CD4-positive, alpha-beta T cell (primary cell): Measurements from ENCODE around the gene DDX3X. TPM values are rescaled to one million over a fixed set of nuclear protein-coding genes. Genes with fewer than 3 reads are reported as not detected.

Source experiments
- ATAC-seq: fragments of 200-7000 bp; cut with Tn5 transposase; one replicate; pipeline ENCODE4 v1.10.0; 2022; ENCODE audit warnings: mild to moderate bottlenecking; ENCODE audit not compliant: poor library complexity
- CTCF ChIA-PET: fragments of 350-600 bp; sonication (Branson Sonifier 250); formaldehyde crosslinking; loops from one replicate; lab custom pipeline; 2021; ENCODE audit warnings: antibody characterized with exemption, inconsistent platforms; lab: Charles Lee
- POLR2A ChIA-PET: fragments of 350-600 bp; sonication (Branson Sonifier 250); formaldehyde crosslinking; loops from one replicate; lab custom pipeline; 2021; ENCODE audit warnings: antibody characterized with exemption, inconsistent platforms; lab: Charles Lee
- DNase-seq, 14 experiments: peaks; one replicate each; pipeline ENCODE4 v3.0.0-alpha.2; 2013 to 2020; ENCODE audit warnings: mixed read lengths in 2 of 14
- H3K27ac ChIP-seq, 2 donors: one replicate each; pipeline versions ENCODE4 v1.5.1 to v1.7.0; 2013; ENCODE audit warnings: low read length in 2 of 2, low read depth in 1 of 2, mild to moderate bottlenecking in 1 of 2
- H3K27me3 ChIP-seq, 2 experiments: 1 replicate in 1 of 2; 2 replicates in 1 of 2; pipeline versions ENCODE4 v1.6.1 to v1.7.0; 2013; ENCODE audit warnings: low read length in 2 of 2, control low read depth in 1 of 2, mild to moderate bottlenecking in 1 of 2, moderate library complexity in 1 of 2; ENCODE audit not compliant: insufficient read depth in 2 of 2, control insufficient read depth in 1 of 2
- H3K36me3 ChIP-seq: one replicate; pipeline ENCODE4 v1.6.1; 2013; ENCODE audit warnings: low read length, control low read depth; ENCODE audit not compliant: insufficient read depth
- H3K4me1 ChIP-seq: one replicate; pipeline ENCODE4 v1.6.1; 2013; ENCODE audit warnings: low read length, control low read depth; ENCODE audit not compliant: insufficient read depth
- H3K4me3 ChIP-seq: one replicate; pipeline ENCODE4 v1.5.1; 2013; ENCODE audit warnings: mild to moderate bottlenecking, low read length, moderate library complexity
- H3K9me3 ChIP-seq, 2 experiments: 1 replicate in 1 of 2; 2 replicates in 1 of 2; pipeline versions ENCODE4 v1.6.1 to v1.7.0; 2013; ENCODE audit warnings: low read length in 2 of 2, mild to moderate bottlenecking in 2 of 2, control low read depth in 1 of 2, moderate library complexity in 1 of 2; ENCODE audit not compliant: control insufficient read depth in 1 of 2, insufficient read depth in 1 of 2
- H3K27ac Mint-ChIP-seq: one replicate; pipeline ENCODE4 v1.8.0; 2020; ENCODE audit warnings: mixed read lengths
- H3K27me3 Mint-ChIP-seq: one replicate; pipeline ENCODE4 v1.8.0; 2021; ENCODE audit warnings: mixed read lengths
- H3K36me3 Mint-ChIP-seq: one replicate; pipeline ENCODE4 v1.8.0; 2021; ENCODE audit warnings: low read depth, mixed read lengths
- H3K4me1 Mint-ChIP-seq: one replicate; pipeline ENCODE4 v1.8.0; 2021; ENCODE audit warnings: low read depth, mixed read lengths
- H3K4me3 Mint-ChIP-seq: one replicate; pipeline ENCODE4 v1.8.0; 2020; ENCODE audit warnings: mild to moderate bottlenecking, mixed read lengths
- H3K9me3 Mint-ChIP-seq: one replicate; pipeline ENCODE4 v1.8.0; 2020; ENCODE audit warnings: mixed read lengths
- intact Hi-C, 2 experiments: fragments of 100-400 bp; cut with DNase I in 1 of 2; cut with micrococcal nuclease in 1 of 2; formaldehyde crosslinking; loops; one replicate each; pipeline versions ENCODE4 v1.15.1 to v1.9.0; 2023 to 2025; cut with DNase I, micrococcal nuclease
- total RNA-seq, 174 experiments: library from RNA in 2 of 174; stranded (reverse) in 2 of 174; gene quantifications; one replicate each; pipeline ENCODE4 v1.2.3 and lab custom pipeline; 2021 to 2026
- TF ChIP-seq, protein P1 (sequence below): fragments of 200-600 bp; IDR thresholded peaks from one replicate; pipeline ENCODE4 v1.8.0; 2022; ENCODE audit warnings: antibody characterized with exemption, mild to moderate bottlenecking

Gene DDX3X
- total RNA-seq, 2 experiments from 2014 or later = 610 to 653 TPM

DNA sequence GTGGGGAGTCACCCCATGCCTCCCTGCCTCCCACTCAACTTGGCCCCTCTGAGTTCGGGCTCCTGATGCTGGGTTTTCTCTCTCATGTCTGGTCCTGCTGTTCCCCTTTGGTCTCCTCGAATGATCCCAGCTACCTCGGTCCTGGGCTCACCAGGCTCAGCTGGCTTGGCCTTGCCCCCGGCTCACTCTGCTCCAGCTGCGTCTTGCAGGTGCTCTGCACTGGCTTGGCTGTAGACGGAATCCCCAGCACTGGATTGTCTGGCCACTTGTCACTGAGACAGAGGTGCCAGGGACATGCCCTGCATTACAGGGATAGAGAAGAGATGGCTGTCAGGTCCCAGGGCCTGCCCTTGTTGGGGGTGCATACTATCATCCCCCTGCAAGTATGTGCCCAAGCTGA, 71.6 kb downstream of the DDX3X start:
- Mint-ChIP-seq H3K36me3 (no peaks in the 10 kb centered on the region), H3K9me3 (no peaks in the 10 kb centered on the region), H3K27ac (no peak overlapping the region), H3K27me3 (no peaks in the 10 kb centered on the region), H3K4me3 (no peak overlapping the region), H3K4me1 (no peaks in the 10 kb centered on the region)
- TF ChIP-seq, protein P1, sequence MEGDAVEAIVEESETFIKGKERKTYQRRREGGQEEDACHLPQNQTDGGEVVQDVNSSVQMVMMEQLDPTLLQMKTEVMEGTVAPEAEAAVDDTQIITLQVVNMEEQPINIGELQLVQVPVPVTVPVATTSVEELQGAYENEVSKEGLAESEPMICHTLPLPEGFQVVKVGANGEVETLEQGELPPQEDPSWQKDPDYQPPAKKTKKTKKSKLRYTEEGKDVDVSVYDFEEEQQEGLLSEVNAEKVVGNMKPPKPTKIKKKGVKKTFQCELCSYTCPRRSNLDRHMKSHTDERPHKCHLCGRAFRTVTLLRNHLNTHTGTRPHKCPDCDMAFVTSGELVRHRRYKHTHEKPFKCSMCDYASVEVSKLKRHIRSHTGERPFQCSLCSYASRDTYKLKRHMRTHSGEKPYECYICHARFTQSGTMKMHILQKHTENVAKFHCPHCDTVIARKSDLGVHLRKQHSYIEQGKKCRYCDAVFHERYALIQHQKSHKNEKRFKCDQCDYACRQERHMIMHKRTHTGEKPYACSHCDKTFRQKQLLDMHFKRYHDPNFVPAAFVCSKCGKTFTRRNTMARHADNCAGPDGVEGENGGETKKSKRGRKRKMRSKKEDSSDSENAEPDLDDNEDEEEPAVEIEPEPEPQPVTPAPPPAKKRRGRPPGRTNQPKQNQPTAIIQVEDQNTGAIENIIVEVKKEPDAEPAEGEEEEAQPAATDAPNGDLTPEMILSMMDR = no peak
- H3K27ac ChIP-seq = no peak overlapping the region
- ATAC-seq (no peak), DNase-seq (no peak)
- intact Hi-C loops = no loop called here
- POLR2A ChIA-PET = no interaction called here
- no peaks in the 10 kb centered on the region for H3K27me3 ChIP-seq
- H3K4me3 ChIP-seq = no peak overlapping the region
- H3K36me3 ChIP-seq = no peaks in the 10 kb centered on the region
- no peaks in the 10 kb centered on the region for H3K9me3 ChIP-seq
- H3K4me1 ChIP-seq = no peaks in the 10 kb centered on the region
- CTCF ChIA-PET = no interaction called here

DNA sequence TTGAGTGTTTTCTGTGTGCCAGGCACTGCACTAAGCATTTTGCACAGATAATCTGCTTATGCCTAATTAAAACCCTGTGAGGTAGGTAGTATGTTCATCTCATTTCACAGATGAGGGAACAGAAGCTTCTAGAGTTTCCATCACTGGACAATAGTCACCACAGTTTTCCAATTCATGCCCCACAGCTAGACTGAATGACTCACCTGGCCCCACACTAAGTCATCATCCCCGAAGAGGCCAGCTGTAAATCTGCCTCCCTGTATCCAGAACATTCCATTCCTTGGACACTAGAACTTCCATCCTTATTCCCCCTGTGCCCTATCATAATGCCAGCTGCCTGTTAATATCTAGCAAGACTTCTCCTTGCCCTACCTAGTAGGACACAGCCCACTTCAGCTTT, 72.2 kb downstream of the DDX3X start:
- no peaks in the 10 kb centered on the region for H3K27me3 Mint-ChIP-seq
- intact Hi-C loops = no loop called here
- H3K4me1 ChIP-seq = no peaks in the 10 kb centered on the region

DNA sequence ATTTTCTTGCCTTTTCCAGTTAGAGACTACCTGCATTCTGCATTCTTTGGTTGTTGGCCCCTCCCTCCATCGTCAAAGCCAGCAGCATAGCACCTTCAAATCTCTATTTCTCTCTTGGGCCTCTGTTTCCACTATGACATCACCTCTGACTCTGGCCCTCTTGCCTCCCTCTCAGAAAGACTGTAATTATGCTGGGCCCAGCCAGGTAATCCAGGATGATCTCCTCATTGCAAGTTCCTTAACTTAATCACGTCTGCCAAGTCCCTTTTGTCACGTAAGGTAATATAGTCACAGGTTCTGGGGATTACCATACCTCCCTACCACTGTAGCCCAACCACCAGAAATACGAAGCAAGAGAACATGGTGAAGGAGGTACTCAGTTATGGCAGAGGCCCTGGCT, 73.9 kb downstream of the DDX3X start:
- Histone ChIP-seq H3K9me3 (no peaks in the 10 kb centered on the region), H3K27me3 (no peaks in the 10 kb centered on the region), H3K4me3 (no peak overlapping the region), H3K27ac (no peak overlapping the region), H3K4me1 (no peaks in the 10 kb centered on the region), H3K36me3 (no peaks in the 10 kb centered on the region)
- Mint-ChIP-seq H3K27ac (no peak overlapping the region), H3K27me3 (no peaks in the 10 kb centered on the region), H3K9me3 (no peaks in the 10 kb centered on the region), H3K4me1 (no peaks in the 10 kb centered on the region), H3K4me3 (no peak overlapping the region), H3K36me3 (no peaks in the 10 kb centered on the region)
- DNase-seq = no peak
- intact Hi-C loops = no loop called here
- no peak for ATAC-seq
- CTCF ChIA-PET = no interaction called here
- POLR2A ChIA-PET = no interaction called here
- TF ChIP-seq, protein P1 = no peak

More for the DNA sequence above, 72.2 kb downstream of the DDX3X start:
- Histone ChIP-seq H3K36me3 (no peaks in the 10 kb centered on the region), H3K27me3 (no peaks in the 10 kb centered on the region), H3K27ac (no peak overlapping the region), H3K4me3 (no peak overlapping the region), H3K9me3 (no peaks in the 10 kb centered on the region)
- Mint-ChIP-seq H3K4me3 (no peak overlapping the region), H3K36me3 (no peaks in the 10 kb centered on the region), H3K27ac (no peak overlapping the region), H3K9me3 (no peaks in the 10 kb centered on the region), H3K4me1 (no peaks in the 10 kb centered on the region)
- ChIA-PET CTCF (no interaction called here), POLR2A (no interaction called here)
- ATAC-seq = no peak
- DNase-seq = no peak
- TF ChIP-seq, protein P1 = no peak
